Tibial nerve (tissue), 4 donors: ENCODE data around the gene CARD14. TPM values are rescaled to one million over a fixed set of nuclear protein-coding genes. Genes with fewer than 3 reads are reported as not detected.
A peak's percentile ranks its signal among the peaks of the same experiment; 100 is the strongest.

Experiments used
- DNase-seq, 2 donors: peaks; one replicate each; pipeline ENCODE4 v3.0.0-alpha.2; 2019; ENCODE audit warnings: low spot score in 2 of 2
- H3K27ac ChIP-seq, 4 donors: fragments of 200-600 bp; sonication (generic) in 3 of 4; one replicate each; pipeline ENCODE4 v1.5.1; 2017 to 2019; ENCODE audit warnings: mild to moderate bottlenecking in 1 of 4
- H3K27me3 ChIP-seq, 2 donors: fragments of 200-600 bp; sonication (generic) in 1 of 2; one replicate each; pipeline versions ENCODE4 v1.5.1 to v1.6.0; 2017 to 2019
- H3K36me3 ChIP-seq, 3 donors: fragments of 200-600 bp; sonication (generic); one replicate each; pipeline ENCODE4 v1.5.1; 2018 to 2019
- H3K4me1 ChIP-seq, 4 donors: fragments of 200-600 bp; sonication (generic) in 3 of 4; one replicate each; pipeline ENCODE4 v1.5.1; 2017 to 2019
- H3K4me3 ChIP-seq, 4 donors: fragments of 200-600 bp; sonication (generic) in 3 of 4; one replicate each; pipeline ENCODE4 v1.5.1; 2017 to 2019; ENCODE audit warnings: mild to moderate bottlenecking in 1 of 4, moderate library complexity in 1 of 4
- H3K9me3 ChIP-seq, 4 donors: fragments of 200-600 bp; sonication (generic) in 3 of 4; one replicate each; pipeline ENCODE4 v1.5.1; 2017 to 2019
- EP300 ChIP-seq, 2 donors: sonication (generic); formaldehyde crosslinking; IDR thresholded peaks; one replicate each; pipeline ENCODE4 v1.6.1; 2017; ENCODE audit warnings: antibody characterized with exemption in 2 of 2, mild to moderate bottlenecking in 1 of 2
- POLR2A ChIP-seq, 2 donors: fragments of 450-650 bp; IDR thresholded peaks; one replicate each; pipeline ENCODE4 v1.6.1; 2017; ENCODE audit warnings: antibody characterized with exemption in 2 of 2, mild to moderate bottlenecking in 2 of 2, moderate library complexity in 2 of 2
- WGBS, 2 donors: methylation state at CpG; one replicate each; pipeline ENCODE4 v1.1.5; 2018; 5-methylcytosine and 5-hydroxymethylcytosine counted together
- total RNA-seq, 4 donors: library from RNA; depleted of rRNA; stranded (reverse); fragments of >200 nt; gene quantifications; one replicate each; pipeline ENCODE4 v1.1.0, GENCODE V29; 2016
- TF ChIP-seq, protein P1 (sequence below), 5 experiments: fragments of 200-600 bp in 3 of 5; fragments of 450-650 bp in 2 of 5; sonication (generic) in 3 of 5; IDR thresholded peaks; one replicate each; pipeline ENCODE4 v1.5.1; 2016 to 2019; ENCODE audit warnings: antibody characterized with exemption in 5 of 5, mild to moderate bottlenecking in 3 of 5, moderate library complexity in 2 of 5

Gene CARD14
- total RNA-seq, 4 donors from 2014 or later, result 0.22 to 4.4 (median 1.3) TPM

DNA sequence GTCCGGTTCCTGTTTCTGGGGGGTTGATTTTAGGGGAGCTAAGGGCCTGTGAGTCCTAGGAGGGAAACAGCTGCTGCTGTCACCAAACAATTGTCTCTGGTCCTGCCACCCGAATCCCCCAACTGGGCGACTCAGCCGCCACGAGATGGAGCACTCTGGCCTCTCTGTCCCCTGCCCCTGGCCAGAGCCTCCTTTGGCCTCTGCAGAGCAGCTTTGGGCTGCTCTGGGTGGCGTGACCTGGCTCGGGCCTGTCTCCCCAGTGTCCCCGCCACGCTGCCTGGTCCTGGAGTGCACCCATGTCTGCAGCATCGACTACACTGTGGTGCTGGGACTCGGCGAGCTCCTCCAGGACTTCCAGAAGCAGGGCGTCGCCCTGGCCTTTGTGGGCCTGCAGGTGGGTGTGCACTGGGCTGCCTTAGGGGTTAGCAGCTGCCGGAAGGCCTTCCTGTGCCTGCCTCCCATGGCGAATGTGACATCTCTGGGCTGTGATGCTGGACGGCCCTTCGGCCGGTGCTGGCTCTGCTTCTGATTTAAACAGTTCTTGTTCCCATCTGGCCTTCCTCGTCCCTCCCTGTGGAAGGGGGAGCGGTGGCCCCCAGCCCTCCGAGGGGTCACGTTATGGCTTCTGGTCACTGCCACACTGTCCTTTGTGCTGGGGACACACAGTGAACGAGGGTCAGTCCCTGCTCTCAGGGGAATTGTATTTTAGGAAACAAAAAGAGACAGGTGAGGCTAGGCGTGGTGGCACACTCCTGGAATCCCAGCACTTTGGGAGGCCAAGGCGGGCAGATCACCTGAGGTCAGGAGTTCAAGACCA is 79.3 kb downstream of the CARD14 start:
- H3K27me3 ChIP-seq, result no peaks in the 10 kb centered on the region
- 81 to 85% methylated on average over 17 to 26 of the region's 26 CpGs for WGBS, 2 donors
- peaks cover 0 to 92% (median 0%) of the 10 kb centered on the region in 3 donors for H3K36me3 ChIP-seq
- TF ChIP-seq EP300 (IDR thresholded peaks at IDR 0.05) (no peak), POLR2A (IDR thresholded peaks at IDR 0.05) (no peak)
- TF ChIP-seq, protein P1, sequence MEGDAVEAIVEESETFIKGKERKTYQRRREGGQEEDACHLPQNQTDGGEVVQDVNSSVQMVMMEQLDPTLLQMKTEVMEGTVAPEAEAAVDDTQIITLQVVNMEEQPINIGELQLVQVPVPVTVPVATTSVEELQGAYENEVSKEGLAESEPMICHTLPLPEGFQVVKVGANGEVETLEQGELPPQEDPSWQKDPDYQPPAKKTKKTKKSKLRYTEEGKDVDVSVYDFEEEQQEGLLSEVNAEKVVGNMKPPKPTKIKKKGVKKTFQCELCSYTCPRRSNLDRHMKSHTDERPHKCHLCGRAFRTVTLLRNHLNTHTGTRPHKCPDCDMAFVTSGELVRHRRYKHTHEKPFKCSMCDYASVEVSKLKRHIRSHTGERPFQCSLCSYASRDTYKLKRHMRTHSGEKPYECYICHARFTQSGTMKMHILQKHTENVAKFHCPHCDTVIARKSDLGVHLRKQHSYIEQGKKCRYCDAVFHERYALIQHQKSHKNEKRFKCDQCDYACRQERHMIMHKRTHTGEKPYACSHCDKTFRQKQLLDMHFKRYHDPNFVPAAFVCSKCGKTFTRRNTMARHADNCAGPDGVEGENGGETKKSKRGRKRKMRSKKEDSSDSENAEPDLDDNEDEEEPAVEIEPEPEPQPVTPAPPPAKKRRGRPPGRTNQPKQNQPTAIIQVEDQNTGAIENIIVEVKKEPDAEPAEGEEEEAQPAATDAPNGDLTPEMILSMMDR (IDR thresholded peaks at IDR 0.05), result no peak
- no peak overlapping the region for H3K4me3 ChIP-seq
- DNase-seq, result no peak
- H3K4me1 ChIP-seq, result no peaks in the 10 kb centered on the region
- H3K9me3 ChIP-seq, result no peaks in the 10 kb centered on the region
- H3K27ac ChIP-seq, result no peak overlapping the region

DNA sequence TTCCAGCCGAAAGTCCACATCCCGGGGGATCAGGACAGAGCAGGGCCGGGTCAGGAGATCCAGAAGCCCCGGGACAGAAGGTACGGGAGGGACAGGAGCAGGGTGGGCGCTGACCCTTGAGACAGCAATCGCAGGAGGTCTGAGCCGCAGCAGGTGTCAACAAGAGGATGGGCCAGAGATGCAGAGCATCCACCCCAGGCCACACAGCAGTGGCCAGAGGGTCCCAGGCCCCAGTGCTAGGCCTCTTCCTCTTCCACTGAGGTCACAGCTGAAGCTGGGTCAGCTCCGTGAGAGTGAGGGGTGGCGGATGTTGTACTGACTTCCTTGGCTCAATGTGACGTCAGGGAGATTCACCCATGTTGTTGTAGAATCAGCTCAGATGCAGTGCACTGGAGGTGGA is 82.1 kb downstream of the CARD14 start:
- peaks cover 0 to 65% (median 0%) of the 10 kb centered on the region in 3 donors for H3K36me3 ChIP-seq
- no peak for DNase-seq
- no peak overlapping the region for H3K4me3 ChIP-seq
- no peak overlapping the region for H3K27ac ChIP-seq
- no peak for TF ChIP-seq EP300 (IDR thresholded peaks at IDR 0.05)
- TF ChIP-seq, protein P1 (IDR thresholded peaks at IDR 0.05), result no peak
- TF ChIP-seq POLR2A (IDR thresholded peaks at IDR 0.05), result no peak
- H3K9me3 ChIP-seq, result no peaks in the 10 kb centered on the region
- H3K27me3 ChIP-seq, result no peaks in the 10 kb centered on the region
- 82 to 86% methylated on average over 11 of the region's 11 CpGs for WGBS, 2 donors
- peaks cover 0 to 9% (median 3%) of the 10 kb centered on the region in 4 donors for H3K4me1 ChIP-seq

DNA sequence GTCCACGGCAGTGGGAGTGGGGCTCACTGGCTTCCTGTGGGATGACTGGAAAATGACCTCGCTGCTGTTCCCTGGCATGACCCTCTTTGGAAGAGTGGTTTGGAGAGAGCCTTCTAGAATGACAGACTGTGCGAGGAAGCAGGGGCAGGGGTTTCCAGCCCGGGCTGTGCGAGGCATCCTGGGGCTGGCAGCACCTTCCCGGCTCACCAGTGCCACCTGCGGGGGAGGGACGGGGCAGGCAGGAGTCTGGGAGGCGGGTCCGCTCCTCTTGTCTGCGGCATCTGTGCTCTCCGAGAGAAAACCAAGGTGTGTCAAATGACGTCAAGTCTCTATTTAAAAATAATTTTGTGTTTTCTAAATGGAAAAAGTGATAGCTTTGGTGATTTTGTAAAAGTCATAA is 83.0 kb downstream of the CARD14 start:
- 58 to 69% methylated on average over 13 of the region's 13 CpGs for WGBS, 2 donors
- TF ChIP-seq POLR2A (IDR thresholded peaks at IDR 0.05), result no peak
- TF ChIP-seq, protein P1 (IDR thresholded peaks at IDR 0.05), result peak in 3 of 5 experiments; percentile 17 to 58 (median 37)
- H3K36me3 ChIP-seq, result peaks cover 0 to 57% (median 0%) of the 10 kb centered on the region in 3 donors
- H3K27ac ChIP-seq, result no peak overlapping the region
- peaks cover 0 to 9% (median 3%) of the 10 kb centered on the region in 4 donors for H3K4me1 ChIP-seq
- no peaks in the 10 kb centered on the region for H3K27me3 ChIP-seq
- H3K9me3 ChIP-seq, result no peaks in the 10 kb centered on the region
- H3K4me3 ChIP-seq, result no peak overlapping the region
- peak in 1 of 2 donors; percentile 29 for DNase-seq

DNA sequence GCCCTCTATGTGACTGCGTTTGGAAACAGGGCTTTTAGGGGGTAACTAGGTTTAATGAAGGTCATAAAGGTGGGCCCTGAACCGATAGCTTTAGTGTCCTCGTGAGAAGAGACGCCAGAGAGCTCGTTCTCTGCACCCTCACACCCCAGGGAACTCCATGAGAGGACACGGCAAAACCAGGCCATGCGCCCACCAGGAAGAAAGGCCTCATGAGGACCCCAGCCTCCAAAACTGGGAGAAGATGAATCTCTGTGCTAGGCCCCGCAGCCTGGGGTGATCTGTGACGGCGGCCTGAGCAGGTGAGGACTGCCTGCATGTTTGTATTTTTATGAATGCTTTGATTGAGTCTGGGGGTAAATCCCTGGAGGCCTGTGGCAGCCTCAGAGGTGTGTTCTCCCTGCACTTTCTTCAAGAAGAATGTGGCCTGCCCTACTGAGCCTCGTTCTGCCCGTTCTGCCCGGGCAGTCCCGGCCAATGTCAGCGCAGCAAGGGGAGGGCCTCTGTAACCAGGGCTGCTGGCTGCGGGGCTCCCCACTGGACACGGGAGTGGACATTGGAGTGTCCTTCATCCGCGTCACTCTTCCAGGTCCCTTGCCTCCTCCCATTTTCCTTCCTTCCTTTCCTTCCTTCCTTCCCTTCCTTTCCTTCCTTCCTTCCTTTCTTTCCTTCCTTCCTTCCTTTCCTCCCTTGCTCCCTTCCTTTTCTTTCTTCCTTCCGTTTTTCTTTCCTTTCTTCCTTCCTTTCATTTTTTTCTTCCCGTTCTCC is 84.0 kb downstream of the CARD14 start:
- peak overlapping the region in 2 of 4 donors; percentile 38 to 75 for H3K27ac ChIP-seq

More for the DNA sequence above, 84.0 kb downstream of the CARD14 start:
- peaks cover 0 to 48% (median 0%) of the 10 kb centered on the region in 3 donors for H3K36me3 ChIP-seq
- DNase-seq, result no peak
- TF ChIP-seq EP300 (IDR thresholded peaks at IDR 0.05) (no peak), POLR2A (IDR thresholded peaks at IDR 0.05) (no peak)
- TF ChIP-seq, protein P1 (IDR thresholded peaks at IDR 0.05), result no peak
- WGBS, 2 donors, result 75 to 88% methylated on average over 21 of the region's 21 CpGs
- H3K9me3 ChIP-seq, result no peaks in the 10 kb centered on the region
- H3K4me3 ChIP-seq, result no peak overlapping the region
- no peaks in the 10 kb centered on the region for H3K27me3 ChIP-seq
- H3K4me1 ChIP-seq, result peaks cover 0 to 14% (median 3%) of the 10 kb centered on the region in 4 donors
